ENCODE data around the gene RIC1.

RIC1 gene

DNA sequence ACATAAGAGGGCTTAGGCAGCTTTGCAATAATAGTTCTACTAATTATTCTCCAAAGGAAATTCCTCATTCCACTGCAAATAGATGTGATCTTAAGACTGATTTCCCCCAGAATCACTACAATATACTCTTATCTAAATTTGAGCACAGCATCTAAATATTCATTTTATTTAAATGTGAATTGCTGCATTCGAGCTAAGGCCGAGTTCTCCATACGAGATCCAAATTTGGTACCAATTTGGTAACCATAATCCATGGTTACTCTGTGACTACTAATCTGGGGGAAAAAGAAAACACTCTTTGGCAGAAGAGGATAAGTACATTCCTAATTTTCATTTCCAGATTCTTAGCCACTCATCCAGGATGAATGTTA is 19.7 kb upstream of the RIC1 start:
- peak overlapping the region; percentile 57 to 85 for H3K27ac ChIP-seq

DNA sequence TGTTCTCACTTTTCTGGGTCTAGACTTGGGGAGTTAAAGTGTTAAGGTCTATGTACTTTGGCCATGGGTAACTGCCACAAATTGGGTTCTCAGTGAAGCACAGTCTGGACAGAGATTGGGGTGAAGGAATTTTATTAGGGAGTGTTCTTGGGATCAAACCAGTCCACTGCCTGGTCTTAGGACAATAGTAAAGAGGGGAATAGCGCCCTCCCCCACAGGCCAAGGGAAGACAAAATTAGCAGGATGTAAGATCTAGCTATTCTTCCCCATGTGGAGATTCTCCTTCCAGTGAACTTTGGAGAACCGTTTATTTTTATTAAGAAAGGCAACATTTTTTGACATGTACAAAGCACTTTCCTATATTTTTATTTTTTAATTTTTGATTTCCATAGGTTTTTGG is 18.4 kb upstream of the RIC1 start:
- DNase-seq (ENCODE audit: low spot score), result no peak
- Histone ChIP-seq H3K4me3 (no peak overlapping the region), H3K27ac (peak overlapping the region in 1 of 2 donors; percentile 25)
- TF ChIP-seq, protein P1, sequence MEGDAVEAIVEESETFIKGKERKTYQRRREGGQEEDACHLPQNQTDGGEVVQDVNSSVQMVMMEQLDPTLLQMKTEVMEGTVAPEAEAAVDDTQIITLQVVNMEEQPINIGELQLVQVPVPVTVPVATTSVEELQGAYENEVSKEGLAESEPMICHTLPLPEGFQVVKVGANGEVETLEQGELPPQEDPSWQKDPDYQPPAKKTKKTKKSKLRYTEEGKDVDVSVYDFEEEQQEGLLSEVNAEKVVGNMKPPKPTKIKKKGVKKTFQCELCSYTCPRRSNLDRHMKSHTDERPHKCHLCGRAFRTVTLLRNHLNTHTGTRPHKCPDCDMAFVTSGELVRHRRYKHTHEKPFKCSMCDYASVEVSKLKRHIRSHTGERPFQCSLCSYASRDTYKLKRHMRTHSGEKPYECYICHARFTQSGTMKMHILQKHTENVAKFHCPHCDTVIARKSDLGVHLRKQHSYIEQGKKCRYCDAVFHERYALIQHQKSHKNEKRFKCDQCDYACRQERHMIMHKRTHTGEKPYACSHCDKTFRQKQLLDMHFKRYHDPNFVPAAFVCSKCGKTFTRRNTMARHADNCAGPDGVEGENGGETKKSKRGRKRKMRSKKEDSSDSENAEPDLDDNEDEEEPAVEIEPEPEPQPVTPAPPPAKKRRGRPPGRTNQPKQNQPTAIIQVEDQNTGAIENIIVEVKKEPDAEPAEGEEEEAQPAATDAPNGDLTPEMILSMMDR (IDR thresholded peaks at IDR 0.05), result no peak

More for the DNA sequence above, 19.7 kb upstream of the RIC1 start:
- peak overlapping the region; percentile 65 for H3K4me3 ChIP-seq
- TF ChIP-seq, protein P1 (IDR thresholded peaks at IDR 0.05), result no peak
- DNase-seq (ENCODE audit: low spot score), result no peak

DNA sequence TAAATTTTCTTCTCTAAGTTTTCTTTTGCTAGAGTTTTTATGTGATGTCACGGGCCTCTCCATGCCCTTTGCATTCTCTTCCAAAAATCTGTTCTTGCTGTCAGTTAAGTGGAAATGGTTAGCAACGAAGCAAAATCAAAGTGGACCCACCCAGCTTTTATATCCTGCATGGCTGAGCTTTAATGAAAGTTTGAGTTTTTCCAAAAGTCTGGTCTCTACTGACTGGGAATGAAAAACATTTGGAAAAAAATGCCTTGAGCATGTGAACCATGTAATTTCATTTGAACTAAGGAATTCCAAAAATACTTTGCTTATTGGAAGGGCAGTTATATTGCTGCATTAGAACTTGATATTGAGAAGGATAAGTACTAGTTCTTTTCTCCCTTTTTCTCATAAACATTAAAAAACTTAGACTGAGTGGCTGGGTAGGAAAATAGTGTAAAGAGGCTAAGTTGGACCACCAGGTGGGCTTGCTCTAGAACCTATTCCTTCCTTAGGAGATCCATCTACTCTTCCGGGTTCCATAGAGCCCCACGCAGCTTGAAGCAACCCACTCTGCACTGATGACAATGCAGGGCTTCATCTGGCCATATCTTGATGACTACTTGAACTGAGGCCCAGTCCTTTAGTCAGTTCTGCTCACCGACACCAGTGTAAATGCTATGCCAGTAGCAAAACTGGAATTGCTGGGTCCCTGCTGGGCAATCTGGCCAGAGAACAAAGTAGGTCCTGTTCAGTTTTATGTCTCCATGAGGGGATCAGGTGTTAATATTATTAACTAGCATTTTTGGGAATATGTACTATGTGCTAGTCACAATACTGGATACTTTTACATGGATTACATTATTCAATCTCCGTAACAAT is 17.4 kb upstream of the RIC1 start:
- no peak overlapping the region for H3K4me3 ChIP-seq
- DNase-seq (ENCODE audit: low spot score), result no peak
- peak overlapping the region in 1 of 2 donors; percentile 64 for H3K27ac ChIP-seq

DNA sequence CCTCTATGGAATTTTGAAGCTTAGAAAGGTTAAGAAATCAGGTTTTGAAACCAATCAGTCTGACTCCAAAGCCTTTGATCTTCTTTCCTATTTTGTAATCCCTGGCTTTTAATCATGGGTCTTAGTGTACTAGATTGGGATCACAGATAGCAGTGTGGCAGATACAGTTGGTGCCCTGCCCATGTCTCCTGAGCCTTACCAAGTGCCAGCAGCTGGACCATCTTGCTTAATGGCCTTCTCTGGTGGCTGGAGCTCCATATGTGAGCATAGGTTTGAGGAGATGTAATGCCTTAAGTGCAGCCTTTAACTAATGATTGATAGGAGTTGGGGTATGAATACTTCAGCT is 16.7 kb upstream of the RIC1 start:
- H3K27ac ChIP-seq, result no peak overlapping the region
- TF ChIP-seq, protein P1 (IDR thresholded peaks at IDR 0.05), result no peak
- H3K4me3 ChIP-seq, result no peak overlapping the region
- no peak for DNase-seq (ENCODE audit: low spot score)

More for the DNA sequence above, 17.4 kb upstream of the RIC1 start:
- TF ChIP-seq, protein P1 (IDR thresholded peaks at IDR 0.05), result no peak

DNA sequence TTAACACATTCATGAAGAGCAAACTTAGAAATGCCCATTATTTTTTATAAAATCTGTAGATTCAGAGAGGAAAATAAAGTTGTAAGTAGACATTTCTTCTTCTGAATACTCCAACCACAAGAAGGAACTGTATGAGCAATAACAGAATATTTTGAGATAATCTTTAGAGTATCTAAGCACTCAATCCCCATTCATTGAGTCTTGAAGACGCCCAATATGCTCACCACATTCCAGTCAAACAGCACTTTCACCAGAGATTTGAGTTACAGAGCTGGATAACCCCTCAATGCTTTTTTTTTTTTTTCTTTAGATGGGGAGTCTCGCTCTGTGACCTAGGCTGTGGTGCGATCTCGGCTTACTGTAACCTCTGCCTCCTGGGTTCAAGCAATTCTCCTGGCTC is 14.7 kb upstream of the RIC1 start:
- TF ChIP-seq, protein P1 (IDR thresholded peaks at IDR 0.05), result no peak
- Histone ChIP-seq H3K27ac (no peak overlapping the region), H3K4me3 (no peak overlapping the region)

DNA sequence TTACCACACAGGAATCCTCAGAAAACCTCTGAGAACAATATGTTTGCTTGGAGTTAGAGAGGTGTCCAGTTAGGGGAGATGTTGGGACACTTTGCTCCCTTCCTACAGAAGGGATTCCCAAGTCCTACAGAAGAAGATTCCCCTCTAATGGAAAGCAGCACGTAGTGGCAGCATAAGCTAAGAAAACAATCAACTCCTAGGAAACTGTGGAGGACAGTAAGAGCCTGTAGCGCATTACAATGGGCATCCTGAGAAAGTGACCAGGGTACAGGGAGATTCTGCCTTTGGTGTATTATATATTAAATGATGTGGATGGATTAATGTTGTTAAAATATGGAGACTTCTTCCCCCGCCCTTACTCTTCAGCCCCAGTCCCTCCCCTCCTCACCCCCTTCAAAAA is 13.9 kb upstream of the RIC1 start:
- TF ChIP-seq, protein P1 (IDR thresholded peaks at IDR 0.05), result no peak
- no peak for DNase-seq (ENCODE audit: low spot score)
- Histone ChIP-seq H3K27ac (no peak overlapping the region), H3K4me3 (no peak overlapping the region)

More for the DNA sequence above, 14.7 kb upstream of the RIC1 start:
- DNase-seq (ENCODE audit: low spot score), result no peak

DNA sequence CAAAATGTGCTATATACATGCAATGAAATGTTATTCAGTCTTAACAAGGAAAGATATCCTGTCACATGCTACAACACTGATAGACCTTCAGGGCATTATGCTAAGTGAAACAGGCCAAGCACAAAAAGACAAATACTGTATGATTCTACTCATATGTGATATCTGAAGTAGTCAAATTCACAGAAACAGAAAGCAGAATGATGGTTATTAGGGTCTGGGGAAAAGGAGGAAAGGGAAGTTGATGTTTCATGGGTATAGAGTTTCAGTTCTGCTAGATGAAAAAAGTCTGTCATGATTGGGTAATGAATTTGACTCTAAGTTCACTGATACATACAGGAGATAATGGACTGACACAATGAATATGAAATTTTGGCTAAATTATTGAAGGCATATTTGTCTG is 11.2 kb upstream of the RIC1 start:
- no peak overlapping the region for H3K4me3 ChIP-seq
- TF ChIP-seq, protein P1 (IDR thresholded peaks at IDR 0.05), result no peak
- no peak for DNase-seq (ENCODE audit: low spot score)
- H3K27ac ChIP-seq, result no peak overlapping the region

Measured in coronary artery (tissue), 2 donors.